C4-2B (cell line): ENCODE data around the gene CCS.
"Not testable (repeated sequence)": the region's sequence is repeated elsewhere in the genome, so short reads cannot be mapped to it uniquely, and the experiment has no call there.

ENCODE experiments used
- H3K27ac ChIP-seq: fragments of 450-650 bp; 2 replicates; pipeline ENCODE4 v1.5.1; 2017
- ZFX ChIP-seq: fragments of 450-650 bp; IDR thresholded peaks from 2 replicates; pipeline ENCODE4 v1.6.1; 2017
- TF ChIP-seq, protein P1 (sequence below): fragments of 450-650 bp; conservative IDR thresholded peaks from 2 replicates; pipeline ENCODE4 v1.5.1; 2017; ENCODE audit warnings: mild to moderate bottlenecking

The CCS gene

GRCh38 chr11:66600219-66600618, 7.2 kb downstream of the CCS start:
- no peak overlapping the region for H3K27ac ChIP-seq

GRCh38 chr11:66600631-66601233, 7.7 kb downstream of the CCS start:
- H3K27ac ChIP-seq = no peak overlapping the region
- TF ChIP-seq, protein P1, sequence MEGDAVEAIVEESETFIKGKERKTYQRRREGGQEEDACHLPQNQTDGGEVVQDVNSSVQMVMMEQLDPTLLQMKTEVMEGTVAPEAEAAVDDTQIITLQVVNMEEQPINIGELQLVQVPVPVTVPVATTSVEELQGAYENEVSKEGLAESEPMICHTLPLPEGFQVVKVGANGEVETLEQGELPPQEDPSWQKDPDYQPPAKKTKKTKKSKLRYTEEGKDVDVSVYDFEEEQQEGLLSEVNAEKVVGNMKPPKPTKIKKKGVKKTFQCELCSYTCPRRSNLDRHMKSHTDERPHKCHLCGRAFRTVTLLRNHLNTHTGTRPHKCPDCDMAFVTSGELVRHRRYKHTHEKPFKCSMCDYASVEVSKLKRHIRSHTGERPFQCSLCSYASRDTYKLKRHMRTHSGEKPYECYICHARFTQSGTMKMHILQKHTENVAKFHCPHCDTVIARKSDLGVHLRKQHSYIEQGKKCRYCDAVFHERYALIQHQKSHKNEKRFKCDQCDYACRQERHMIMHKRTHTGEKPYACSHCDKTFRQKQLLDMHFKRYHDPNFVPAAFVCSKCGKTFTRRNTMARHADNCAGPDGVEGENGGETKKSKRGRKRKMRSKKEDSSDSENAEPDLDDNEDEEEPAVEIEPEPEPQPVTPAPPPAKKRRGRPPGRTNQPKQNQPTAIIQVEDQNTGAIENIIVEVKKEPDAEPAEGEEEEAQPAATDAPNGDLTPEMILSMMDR = no peak
- TF ChIP-seq ZFX = no peak

More at GRCh38 chr11:66600219-66600618, 7.2 kb downstream of the CCS start:
- TF ChIP-seq ZFX = no peak
- TF ChIP-seq, protein P1 = no peak

DNA sequence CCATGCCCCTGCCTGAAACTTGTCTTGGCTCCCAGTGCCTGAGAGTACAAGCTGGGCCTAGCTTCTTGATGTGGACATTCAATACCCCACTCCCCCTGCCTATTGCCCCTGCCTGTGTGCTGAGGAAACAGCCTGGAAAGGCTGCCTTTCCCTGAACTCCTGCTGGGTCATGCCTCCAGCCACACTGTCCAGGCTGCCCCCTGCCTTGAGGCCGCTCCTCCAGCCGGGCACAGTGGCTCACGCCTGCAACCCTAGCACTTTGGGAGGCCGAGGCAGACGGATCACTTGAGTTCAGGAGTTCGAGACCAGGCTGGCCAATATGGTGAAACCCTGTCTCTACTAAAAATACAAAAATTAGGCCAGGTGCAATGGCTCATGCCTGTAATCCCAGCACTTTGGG, 10.1 kb downstream of the CCS start:
- H3K27ac ChIP-seq = no peak overlapping the region
- no peak for TF ChIP-seq ZFX
- TF ChIP-seq, protein P1 = no peak

- TF ChIP-seq, protein P1 = no peak
- no peak for TF ChIP-seq ZFX
- H3K27ac ChIP-seq = no peak overlapping the region
Observed at GRCh38 chr11:66604155-66604554, 11.2 kb downstream of the CCS start.

GRCh38 chr11:66606608-66607007, 13.6 kb downstream of the CCS start:
- not testable (repeated sequence) for H3K27ac ChIP-seq

- TF ChIP-seq, protein P1 = no peak
- TF ChIP-seq ZFX = no peak
- H3K27ac ChIP-seq = no peak overlapping the region
Observed at GRCh38 chr11:66607126-66607834, 14.3 kb downstream of the CCS start.

DNA sequence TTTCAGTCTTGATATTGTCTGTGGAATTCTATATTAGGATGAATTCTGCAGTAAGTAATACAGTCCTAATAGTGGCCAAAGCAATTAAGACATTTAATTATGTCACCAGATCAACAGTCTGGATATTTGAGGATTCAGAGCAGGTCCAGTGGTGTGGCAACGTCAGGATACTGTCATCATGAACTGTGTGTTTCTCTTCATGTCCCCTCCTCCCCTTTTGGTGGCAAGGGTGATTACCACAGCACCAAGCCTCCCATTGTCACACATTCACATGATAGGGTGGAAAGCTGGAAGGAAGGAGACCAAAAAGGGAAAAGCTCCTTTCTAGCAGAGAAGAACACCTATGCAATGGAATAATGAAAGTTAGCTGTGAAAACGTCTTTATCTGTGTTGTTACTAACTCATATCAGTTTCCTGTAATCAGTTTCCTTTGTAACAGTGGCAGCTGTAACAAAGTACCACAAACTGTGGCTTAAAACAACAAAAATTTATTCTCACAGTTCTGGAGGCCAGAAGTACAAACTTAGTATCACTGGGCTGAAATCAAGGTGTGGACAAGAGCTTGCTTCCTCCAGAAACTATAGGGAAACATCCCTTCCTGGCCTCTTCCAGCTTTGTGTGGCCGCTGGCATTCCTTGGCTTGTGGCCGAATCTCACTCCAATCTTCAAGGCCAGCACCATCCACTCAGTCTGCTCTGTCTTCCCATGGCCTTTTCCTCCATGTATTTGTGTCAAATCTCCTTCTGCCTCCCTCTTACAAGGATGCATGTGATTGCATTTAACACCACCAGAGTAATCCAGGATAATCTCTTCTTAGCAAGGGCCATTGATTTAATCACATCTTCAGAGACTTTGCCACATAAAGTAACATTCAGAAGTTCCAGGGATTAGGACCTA, 17.0 kb downstream of the CCS start:
- H3K27ac ChIP-seq = no peak overlapping the region
- no peak for TF ChIP-seq ZFX
- TF ChIP-seq, protein P1 = no peak
